ENCODE measurements around the gene SIPA1.

- TF ChIP-seq POLR2AphosphoS5 (IDR thresholded peaks at IDR 0.05; ENCODE audit: borderline replicate concordance, low read depth, low read length), result no peak
- no peak for TF ChIP-seq EZH2 (IDR thresholded peaks at IDR 0.05)
- TF ChIP-seq FOXP2 (optimal IDR thresholded peaks at IDR 0.05; ENCODE audit: control extremely low read depth, extremely low read length, insufficient read depth), result no peak
Measured at GRCh38 chr11:65641297-65642013, 3.6 kb downstream of the SIPA1 start.
